Endometrium (tissue), 2 donors: Measurements from ENCODE around the gene TMEM235.
"Not testable (repeated sequence)": the region's sequence is repeated elsewhere in the genome, so short reads cannot be mapped to it uniquely, and the experiment has no call there.

ENCODE experiments used
- FAIRE-seq: peaks from 2 replicates; lab custom pipeline; 2012; peaks lifted over from hg19 to GRCh38; lab: Jason Lieb, UNC
- donor health status: control.
- donor health status: control.

TMEM235 gene

DNA sequence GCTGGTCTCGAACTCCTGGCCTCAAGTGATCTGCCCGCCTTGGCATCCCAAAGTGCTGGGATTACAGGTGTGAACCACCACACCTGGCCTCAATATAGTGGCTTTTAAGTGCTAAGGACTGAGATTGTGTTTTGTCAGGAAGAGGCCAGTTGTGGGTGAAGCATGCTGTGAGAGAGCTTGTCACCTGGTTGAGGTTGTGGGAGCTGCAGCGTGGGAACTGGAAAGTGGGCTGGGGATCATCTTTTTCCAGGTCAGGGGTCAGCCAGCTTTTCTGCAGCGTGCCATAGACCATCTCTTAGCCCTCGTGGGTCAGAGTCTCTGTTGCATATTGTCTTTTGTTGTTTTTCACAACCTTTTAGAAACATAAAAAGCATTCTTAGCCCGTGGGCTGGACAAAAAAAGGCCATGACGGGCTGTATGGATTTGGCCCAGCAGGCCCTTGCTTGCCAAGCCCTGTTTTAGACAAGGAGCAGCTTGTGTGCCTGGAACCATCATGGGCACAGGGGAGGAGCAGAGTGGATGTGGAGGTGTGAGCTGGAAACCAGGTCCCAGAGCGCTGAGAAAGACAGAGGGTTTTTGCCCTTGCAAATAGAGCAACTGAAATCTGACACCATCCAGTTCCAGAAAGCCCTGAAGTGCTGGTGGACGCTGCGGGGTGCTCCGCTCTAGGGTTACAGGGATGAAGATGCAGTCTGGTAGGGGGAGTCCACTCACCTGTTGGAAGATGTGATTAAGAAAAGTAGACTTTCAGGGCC, 11.9 kb upstream of the TMEM235 start:
- no peak for FAIRE-seq

DNA sequence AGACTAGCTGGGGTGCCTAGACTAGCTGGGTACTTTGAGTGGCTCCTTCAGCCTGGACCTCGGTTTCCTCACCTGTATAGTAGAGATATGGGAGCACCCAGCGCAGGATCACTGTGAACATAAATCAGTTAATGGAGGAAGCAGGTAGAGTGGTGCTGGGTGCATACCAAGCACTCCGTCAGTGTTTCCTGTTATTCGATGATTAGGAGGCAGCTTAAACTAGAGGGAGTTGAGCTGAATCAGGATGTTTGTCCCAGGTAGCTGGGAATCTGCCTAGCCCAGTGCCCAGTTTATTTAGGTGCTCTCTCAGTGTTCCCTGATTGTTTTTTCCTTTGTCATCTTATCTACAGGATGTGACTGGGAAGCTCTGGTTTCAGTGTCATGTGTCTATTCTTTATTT, 8.4 kb upstream of the TMEM235 start:
- FAIRE-seq, result no peak

DNA sequence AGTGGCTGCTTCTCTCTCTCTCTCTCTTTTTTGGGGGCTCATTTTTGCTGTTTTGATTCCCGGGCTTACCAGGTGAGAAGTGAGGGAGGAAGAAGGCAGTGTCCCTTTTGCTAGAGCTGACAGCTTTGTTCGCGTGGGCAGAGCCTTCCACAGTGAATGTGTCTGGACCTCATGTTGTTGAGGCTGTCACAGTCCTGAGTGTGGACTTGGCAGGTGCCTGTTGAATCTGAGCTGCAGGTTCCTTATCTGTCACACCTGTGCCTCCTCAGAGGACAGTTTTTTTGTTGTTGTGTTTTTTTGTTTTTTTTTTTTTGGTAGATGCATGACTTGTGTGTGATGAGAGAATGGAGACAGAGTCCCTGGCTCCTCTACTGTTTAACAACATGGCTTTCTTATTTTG, 7.7 kb upstream of the TMEM235 start:
- no peak for FAIRE-seq

DNA sequence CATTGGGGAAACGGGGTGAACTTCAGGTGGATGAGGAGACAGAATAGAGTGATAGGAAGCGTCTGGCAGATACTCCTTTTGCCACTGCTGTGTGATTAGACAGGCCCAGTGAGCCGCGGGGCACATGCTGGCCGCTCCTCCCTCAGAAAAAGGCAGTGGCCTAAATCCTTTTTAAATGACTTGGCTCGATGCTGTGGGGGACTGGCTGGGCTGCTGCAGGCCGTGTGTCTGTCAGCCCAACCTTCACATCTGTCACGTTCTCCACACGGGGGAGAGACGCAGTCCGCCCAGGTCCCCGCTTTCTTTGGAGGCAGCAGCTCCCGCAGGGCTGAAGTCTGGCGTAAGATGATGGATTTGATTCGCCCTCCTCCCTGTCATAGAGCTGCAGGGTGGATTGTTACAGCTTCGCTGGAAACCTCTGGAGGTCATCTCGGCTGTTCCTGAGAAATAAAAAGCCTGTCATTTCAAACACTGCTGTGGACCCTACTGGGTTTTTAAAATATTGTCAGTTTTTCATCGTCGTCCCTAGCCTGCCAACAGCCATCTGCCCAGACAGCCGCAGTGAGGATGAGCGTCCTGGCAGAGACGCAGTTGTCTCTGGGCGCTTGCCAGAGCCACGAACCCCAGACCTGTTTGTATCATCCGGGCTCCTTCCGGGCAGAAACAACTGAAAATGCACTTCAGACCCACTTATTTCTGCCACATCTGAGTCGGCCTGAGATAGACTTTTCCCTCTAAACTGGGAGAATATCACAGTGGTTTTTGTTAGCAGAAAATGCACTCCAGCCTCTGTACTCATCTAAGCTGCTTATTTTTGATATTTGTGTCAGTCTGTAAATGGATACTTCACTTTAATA, 7.0 kb upstream of the TMEM235 start:
- FAIRE-seq, result no peak

DNA sequence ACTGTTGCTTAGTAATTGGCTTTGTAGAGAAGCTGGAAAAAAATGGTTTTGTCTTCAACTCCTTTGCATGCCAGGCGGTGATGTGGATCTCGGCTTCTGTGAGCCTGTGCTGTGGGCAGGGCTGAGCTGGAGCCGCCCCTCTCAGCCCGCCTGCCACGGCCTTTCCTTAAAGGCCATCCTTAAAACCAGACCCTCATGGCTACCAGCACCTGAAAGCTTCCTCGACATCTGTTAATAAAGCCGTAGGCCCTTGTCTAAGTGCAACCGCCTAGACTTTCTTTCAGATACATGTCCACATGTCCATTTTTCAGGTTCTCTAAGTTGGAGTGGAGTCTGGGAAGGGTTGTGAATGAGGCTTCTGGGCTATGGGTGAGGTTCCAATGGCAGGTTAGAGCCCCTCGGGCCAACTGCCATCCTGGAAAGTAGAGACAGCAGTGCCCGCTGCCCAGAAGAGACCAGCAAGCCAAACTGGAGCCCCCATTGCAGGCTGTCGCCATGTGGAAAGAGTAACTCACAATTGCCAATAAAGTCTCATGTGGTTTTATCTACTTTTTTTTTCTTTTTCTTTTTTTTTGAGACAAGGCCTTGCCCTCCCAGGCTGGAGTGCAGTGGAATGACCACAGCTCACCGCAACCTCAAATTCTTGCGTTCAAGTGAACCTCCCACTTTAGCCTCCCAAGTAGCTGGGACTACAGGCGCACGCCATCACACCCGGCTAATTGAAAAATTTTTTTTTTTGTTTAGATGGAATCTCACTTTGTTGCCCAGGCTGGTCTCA, 6.2 kb upstream of the TMEM235 start:
- FAIRE-seq, result no peak

DNA sequence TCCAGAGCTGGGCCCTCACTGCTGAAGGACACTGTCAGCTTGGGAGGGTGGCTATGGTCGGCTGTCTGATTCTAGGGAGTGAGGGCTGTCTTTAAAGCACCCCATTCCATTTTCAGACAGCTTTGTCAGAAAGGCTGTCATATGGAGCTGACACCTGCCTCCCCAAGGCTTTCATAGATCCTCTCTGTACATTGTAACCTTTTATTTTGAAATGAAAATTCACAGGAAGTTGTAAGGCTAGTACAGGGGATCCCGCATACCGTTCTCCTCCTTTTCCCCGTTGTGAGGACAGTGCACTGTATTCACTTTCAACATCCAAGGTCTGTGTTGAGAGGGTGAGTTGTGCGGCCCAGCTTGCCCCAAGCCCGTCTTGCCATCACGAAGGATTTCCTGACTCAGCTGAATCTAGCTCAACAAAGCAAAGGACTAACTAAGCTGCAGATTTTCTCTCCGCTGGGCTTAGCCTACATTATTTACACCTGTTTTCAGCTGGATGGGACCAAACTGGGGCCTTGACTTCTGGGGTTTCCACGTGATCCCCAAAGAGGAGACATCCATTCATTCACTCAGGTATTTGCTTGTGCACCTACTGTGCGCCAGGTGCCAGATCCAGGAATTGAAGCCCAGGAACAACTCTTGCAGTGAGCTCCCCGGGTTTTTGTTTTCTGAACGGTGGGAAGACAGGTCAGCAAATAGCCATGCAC, 5.2 kb upstream of the TMEM235 start:
- FAIRE-seq, result no peak

- FAIRE-seq, result no peak
Measured at GRCh38 chr17:78226759-78227454, 4.5 kb upstream of the TMEM235 start.

- no peak for FAIRE-seq
Measured at GRCh38 chr17:78227455-78227916, 3.9 kb upstream of the TMEM235 start.

- no peak for FAIRE-seq
Measured at GRCh38 chr17:78228176-78228575, 3.3 kb upstream of the TMEM235 start.

DNA sequence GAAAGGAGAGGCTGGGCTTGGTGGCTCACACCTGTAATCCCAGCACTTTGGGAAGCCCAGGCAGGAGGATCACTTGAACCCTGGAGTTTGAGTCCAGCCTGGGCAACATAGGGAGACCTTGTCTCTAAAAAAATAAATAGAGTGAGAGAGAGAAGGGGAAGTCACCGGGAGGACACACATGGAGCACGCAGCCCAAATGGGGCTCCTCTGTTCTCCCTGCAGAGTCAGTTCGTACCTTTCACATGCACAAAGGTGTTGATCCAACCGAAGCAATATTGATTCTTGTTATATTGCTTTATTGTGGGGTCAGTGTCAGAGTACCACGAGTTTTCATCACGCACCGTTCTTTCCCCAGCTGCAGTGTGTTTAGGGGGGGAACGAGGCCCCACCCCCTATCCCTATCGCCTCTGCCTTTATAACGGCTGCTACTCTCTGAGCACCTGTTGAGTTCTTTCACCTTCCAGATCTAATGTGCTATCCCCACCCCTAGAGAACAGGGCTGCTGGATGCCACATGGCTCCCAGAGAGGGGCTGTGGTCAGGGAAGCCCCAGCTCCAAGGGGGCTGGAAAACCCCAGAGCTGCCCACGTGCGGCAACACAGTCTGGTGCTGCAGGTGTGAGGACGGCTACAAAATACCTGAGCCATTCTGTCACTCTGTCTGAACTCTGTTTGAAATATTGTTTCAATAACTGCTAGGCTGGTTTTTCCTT, 1.0 kb upstream of the TMEM235 start:
- FAIRE-seq, result no peak

DNA sequence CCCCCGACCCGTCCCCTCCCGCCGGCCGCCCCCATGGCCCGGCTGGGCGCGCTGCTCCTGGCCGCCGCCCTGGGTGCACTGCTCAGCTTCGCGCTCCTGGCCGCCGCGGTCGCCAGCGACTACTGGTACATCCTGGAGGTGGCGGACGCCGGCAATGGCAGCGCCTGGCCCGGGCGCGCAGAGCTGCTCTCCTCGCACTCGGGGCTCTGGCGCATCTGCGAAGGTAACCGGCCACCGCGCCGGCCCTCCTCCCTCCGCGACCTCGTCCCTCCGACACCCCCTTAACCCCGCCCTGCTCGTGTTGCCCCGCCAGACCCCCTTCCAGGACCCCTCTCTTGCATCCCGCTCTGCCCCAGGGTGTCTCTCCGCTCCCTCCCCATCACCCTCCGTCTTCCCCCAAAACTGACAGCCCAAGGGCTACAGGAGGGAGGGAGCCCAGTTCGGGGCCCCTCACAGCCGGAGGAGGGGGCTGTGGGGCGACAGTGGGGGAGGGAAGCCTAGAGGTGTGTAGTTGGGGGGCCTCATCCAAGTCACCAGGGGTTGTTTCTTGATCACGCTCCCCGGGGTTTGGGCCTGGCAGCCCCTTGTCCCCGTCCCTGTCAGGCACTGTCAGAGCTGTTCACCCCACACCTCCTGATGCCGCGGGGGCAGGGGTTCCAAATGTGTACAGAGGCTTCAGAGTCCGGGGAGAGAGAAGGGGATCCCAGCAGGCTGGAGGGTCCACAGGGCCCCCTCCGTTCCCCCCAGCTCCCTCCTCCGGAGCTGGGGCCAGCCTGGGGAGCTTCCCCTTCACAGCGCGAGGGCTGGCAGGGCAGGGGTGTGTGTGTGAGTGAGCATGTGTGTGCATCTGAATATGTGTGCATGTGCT, 794 bp downstream of the TMEM235 start:
- no peak for FAIRE-seq

DNA sequence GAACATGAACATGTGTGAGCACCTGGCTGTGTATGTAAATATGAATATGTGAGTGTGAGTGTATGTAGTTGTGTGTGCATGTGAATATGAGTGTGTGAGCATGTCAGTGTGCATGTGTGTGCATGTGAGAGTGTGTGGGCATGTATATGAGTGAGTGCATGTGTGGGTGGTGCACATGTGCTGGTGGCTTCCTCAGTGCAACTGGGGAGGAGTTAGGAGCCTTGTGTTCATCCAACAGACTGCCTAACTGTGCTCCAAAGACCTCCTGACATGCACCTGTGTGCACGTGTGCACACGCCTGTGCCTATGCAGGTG, 1.4 kb downstream of the TMEM235 start:
- FAIRE-seq, result no peak

DNA sequence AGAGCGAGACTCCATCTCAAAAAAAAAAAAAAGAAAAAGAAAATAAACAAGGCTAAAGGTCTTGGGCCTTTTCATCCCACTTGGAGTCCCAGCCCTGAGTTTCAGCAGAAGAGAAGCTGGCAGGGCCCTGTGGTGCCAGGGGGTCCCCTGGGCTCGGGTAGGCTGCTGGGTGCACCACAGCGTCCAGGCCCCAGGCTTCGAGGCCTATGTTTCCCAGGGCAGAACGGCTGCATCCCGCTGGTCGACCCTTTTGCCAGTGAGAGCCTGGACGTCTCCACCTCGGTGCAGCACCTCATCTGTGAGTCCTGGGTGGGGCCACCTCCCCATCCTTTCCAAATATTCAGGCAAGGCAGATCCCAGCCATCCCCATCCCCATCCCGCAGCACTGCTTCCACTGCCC, 2.2 kb downstream of the TMEM235 start:
- FAIRE-seq, result no peak

- no peak for FAIRE-seq
Measured at GRCh38 chr17:78234261-78234865, 2.9 kb downstream of the TMEM235 start.

GRCh38 chr17:78235022-78235421, 3.6 kb downstream of the TMEM235 start:
- FAIRE-seq, result not testable (repeated sequence)

GRCh38 chr17:78235885-78236284, 4.5 kb downstream of the TMEM235 start:
- no peak for FAIRE-seq

DNA sequence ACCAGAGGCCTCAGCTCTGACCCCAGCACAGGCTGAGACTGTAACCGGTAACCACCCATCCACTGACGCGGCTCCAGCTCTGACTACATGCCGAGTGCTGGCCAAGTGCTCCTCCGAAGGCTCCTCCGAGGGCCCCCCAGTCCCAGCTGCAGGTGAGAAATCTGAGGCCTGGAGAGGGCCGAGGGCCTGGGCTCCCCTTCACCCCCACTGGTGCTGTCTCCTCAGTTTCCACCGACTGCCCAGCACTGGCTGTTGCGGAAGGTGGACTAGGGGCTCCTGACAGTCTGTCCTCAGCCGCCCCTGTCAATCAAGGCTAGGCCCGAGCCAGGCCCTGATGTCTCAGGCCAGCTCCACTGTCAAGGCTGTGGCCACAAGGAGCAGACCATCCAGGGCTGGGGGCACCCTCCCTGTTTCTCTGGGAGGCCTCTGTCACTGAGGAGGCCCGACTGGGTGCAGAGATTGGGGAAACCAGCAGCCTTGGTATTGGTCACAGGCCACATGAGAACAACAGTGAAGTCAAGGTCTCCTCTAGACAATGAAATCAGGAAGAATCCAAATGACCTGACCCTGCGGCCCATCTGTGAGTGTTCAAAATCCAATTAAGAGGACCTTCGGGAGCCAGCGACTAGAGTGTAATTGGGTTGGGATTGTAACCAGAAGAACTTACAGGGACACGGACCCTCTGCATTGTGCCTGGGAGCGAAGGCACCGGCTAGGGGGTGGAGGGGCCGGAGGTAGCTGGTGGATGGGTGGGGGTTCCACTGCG, 5.1 kb downstream of the TMEM235 start:
- no peak for FAIRE-seq

DNA sequence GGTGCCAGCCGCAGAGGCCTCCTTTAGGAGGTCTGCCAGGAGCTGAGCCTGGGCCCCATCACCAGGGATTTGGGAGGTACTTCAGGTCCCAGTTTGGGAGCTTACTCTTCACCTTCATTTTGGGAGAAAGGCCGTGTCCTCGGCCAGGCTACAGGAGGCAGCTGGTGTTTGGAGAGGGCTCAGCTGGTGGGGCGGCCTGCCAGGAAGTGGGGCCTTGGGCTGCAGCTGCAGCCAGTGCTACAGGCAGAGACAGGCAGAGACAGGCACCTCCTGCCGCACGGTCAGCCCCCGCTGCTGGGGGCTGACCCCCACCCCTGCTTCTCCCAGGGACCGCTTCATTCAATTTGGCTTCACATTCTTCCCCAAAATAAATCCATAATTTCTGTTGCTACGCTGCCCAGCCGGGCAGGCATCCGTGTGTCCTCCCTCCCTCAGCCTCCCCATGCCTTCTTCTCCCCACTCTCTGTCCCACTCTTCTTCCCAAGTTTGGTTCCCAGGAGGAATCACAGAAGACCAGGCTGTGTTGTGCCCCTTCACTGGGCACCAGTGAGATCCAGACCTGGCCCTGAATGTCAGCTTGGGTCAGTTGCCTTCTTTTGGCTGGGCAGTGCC, 6.1 kb downstream of the TMEM235 start:
- FAIRE-seq, result no peak
